PC-3 (cell line): ENCODE results near the gene SYCP1. TPM values are rescaled to one million over a fixed set of nuclear protein-coding genes. Genes with fewer than 3 reads are reported as not detected.
A peak's percentile ranks its signal among the peaks of the same experiment; 100 is the strongest.

ENCODE experiments used
- ATAC-seq: fragments of 200-7000 bp; cut with Tn5 transposase; 2 replicates; pipeline ENCODE4 v1.9.1; 2020; ENCODE audit warnings: mild to moderate bottlenecking, moderate library complexity
- BruUV-seq: library from RNA; stranded (reverse); fragments of 400-500 nt; replicated peaks from 2 replicates; lab custom pipeline; 2021; lab: Mats Ljungman, UMichigan
- CTCF ChIA-PET: fragments of 300-600 bp; sonication (Branson Sonifier 250); formaldehyde crosslinking; loops from one replicate; lab custom pipeline; 2022; ENCODE audit warnings: antibody characterized with exemption; lab: Charles Lee
- POLR2A ChIA-PET: fragments of 300-600 bp; sonication (Branson Sonifier 250); formaldehyde crosslinking; loops from one replicate; lab custom pipeline; 2022; ENCODE audit warnings: antibody characterized with exemption; ENCODE audit not compliant: unreplicated experiment; lab: Charles Lee
- DNase-seq: peaks from one replicate; pipeline ENCODE4 v3.0.0-alpha.2; 2015
- H2AFZ ChIP-seq: fragments of 300-600 bp; sonication (generic); 2 replicates; pipeline ENCODE4 v1.6.0; 2016; ENCODE audit warnings: antibody characterized with exemption, low read length
- H3F3A ChIP-seq: fragments of 300-600 bp; sonication (generic); one replicate; pipeline ENCODE4 v1.6.0; 2017; ENCODE audit warnings: antibody characterized with exemption, low read length, control low read depth, mild to moderate bottlenecking; ENCODE audit not compliant: unreplicated experiment
- H3K27ac ChIP-seq: fragments of 300-600 bp; sonication (generic); 2 replicates; pipeline ENCODE4 v1.5.1; 2016; ENCODE audit warnings: mild to moderate bottlenecking, low read length
- H3K27me3 ChIP-seq: fragments of 300-600 bp; sonication (generic); 2 replicates; pipeline ENCODE4 v1.6.1; 2016; ENCODE audit warnings: low read length, mixed read lengths
- H3K36me3 ChIP-seq: fragments of 300-600 bp; sonication (generic); 2 replicates; pipeline ENCODE4 v1.6.1; 2016; ENCODE audit warnings: low read depth, mixed run types, low read length, mixed read lengths
- H3K4me1 ChIP-seq: fragments of 300-600 bp; sonication (generic); 2 replicates; pipeline ENCODE4 v1.5.1; 2016; ENCODE audit warnings: low read length; ENCODE audit not compliant: insufficient read depth
- H3K4me2 ChIP-seq: fragments of 300-600 bp; sonication (generic); 2 replicates; pipeline ENCODE4 v1.6.0; 2016; ENCODE audit warnings: low read length
- H3K4me3 ChIP-seq: fragments of 300-600 bp; sonication (generic); 2 replicates; pipeline ENCODE4 v1.5.1; 2016; ENCODE audit warnings: mild to moderate bottlenecking, low read length, mixed read lengths
- H3K79me2 ChIP-seq: fragments of 300-600 bp; sonication (generic); 2 replicates; pipeline ENCODE4 v1.6.1; 2017; ENCODE audit warnings: low read length, mixed read lengths
- H3K9ac ChIP-seq: fragments of 300-600 bp; sonication (generic); 2 replicates; pipeline ENCODE4 v1.6.0; 2016; ENCODE audit warnings: mild to moderate bottlenecking, low read length
- H3K9me2 ChIP-seq: fragments of 300-600 bp; sonication (generic); replicated peaks from 2 replicates; pipeline ENCODE4 v1.6.1; 2016; ENCODE audit warnings: mixed run types, low read length, mixed read lengths
- H3K9me3 ChIP-seq: fragments of 300-600 bp; sonication (generic); 2 replicates; pipeline ENCODE4 v1.6.1; 2016; ENCODE audit warnings: low read length, mixed read lengths
- H4K20me1 ChIP-seq: fragments of 300-600 bp; sonication (generic); 2 replicates; pipeline ENCODE4 v1.6.1; 2016; ENCODE audit warnings: low read length, mixed read lengths
- EZH2 ChIP-seq: fragments of 300-600 bp; sonication (generic); IDR thresholded peaks from one replicate; pipeline ENCODE4 v1.6.1; 2017; ENCODE audit warnings: antibody characterized with exemption, mild to moderate bottlenecking, low read length; ENCODE audit not compliant: unreplicated experiment
- EZH2phosphoT487 ChIP-seq: fragments of 300-600 bp; sonication (generic); IDR thresholded peaks from 2 replicates; pipeline ENCODE4 v1.6.1; 2018; ENCODE audit warnings: mild to moderate bottlenecking, antibody characterized with exemption, low read length, borderline replicate concordance
- intact Hi-C: fragments of 100-400 bp; cut with micrococcal nuclease; formaldehyde crosslinking; loops from 2 replicates; pipeline ENCODE4 v1.9.0; 2023
- total RNA-seq: library from RNA; depleted of rRNA; stranded (reverse); fragments of >200 nt; gene quantifications from 2 replicates; pipeline ENCODE4 v1.2.3, GENCODE V29; 2014
- TF ChIP-seq, protein P1 (sequence below): fragments of 300-600 bp; sonication (generic); conservative IDR thresholded peaks from 2 replicates; pipeline ENCODE4 v1.5.1; 2017; ENCODE audit warnings: antibody characterized with exemption, low read depth, mild to moderate bottlenecking, low read length

The SYCP1 gene
- total RNA-seq, 1 experiment from 2014 or later, result not detected

- H3F3A ChIP-seq, result no peaks in the 10 kb centered on the region
- CTCF ChIA-PET, result no interaction called here
- no TSS peak for BruUV-seq
- H3K36me3 ChIP-seq, result no peaks in the 10 kb centered on the region
- ATAC-seq (no peak), DNase-seq (peak; percentile 12)
- H3K4me1 ChIP-seq, result no peaks in the 10 kb centered on the region
- no peak overlapping the region for H3K27ac ChIP-seq
- H4K20me1 ChIP-seq, result no peaks in the 10 kb centered on the region
- intact Hi-C loops, result no loop called here
- no peaks in the 10 kb centered on the region for H3K9me2 ChIP-seq
- H3K79me2 ChIP-seq, result no peaks in the 10 kb centered on the region
- no peak overlapping the region for H2AFZ ChIP-seq
- H3K9me3 ChIP-seq, result no peaks in the 10 kb centered on the region
- POLR2A ChIA-PET, result no interaction called here
- no peak overlapping the region for H3K4me3 ChIP-seq
- H3K4me2 ChIP-seq, result no peak overlapping the region
- peaks cover 53% of the 10 kb centered on the region for H3K27me3 ChIP-seq
- TF ChIP-seq, protein P1, sequence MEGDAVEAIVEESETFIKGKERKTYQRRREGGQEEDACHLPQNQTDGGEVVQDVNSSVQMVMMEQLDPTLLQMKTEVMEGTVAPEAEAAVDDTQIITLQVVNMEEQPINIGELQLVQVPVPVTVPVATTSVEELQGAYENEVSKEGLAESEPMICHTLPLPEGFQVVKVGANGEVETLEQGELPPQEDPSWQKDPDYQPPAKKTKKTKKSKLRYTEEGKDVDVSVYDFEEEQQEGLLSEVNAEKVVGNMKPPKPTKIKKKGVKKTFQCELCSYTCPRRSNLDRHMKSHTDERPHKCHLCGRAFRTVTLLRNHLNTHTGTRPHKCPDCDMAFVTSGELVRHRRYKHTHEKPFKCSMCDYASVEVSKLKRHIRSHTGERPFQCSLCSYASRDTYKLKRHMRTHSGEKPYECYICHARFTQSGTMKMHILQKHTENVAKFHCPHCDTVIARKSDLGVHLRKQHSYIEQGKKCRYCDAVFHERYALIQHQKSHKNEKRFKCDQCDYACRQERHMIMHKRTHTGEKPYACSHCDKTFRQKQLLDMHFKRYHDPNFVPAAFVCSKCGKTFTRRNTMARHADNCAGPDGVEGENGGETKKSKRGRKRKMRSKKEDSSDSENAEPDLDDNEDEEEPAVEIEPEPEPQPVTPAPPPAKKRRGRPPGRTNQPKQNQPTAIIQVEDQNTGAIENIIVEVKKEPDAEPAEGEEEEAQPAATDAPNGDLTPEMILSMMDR, result peak; percentile 41
- TF ChIP-seq EZH2phosphoT487, result no peak
- no peak overlapping the region for H3K9ac ChIP-seq
Measured at GRCh38 chr1:114956570-114956969, 101.9 kb downstream of the SYCP1 start.

DNA sequence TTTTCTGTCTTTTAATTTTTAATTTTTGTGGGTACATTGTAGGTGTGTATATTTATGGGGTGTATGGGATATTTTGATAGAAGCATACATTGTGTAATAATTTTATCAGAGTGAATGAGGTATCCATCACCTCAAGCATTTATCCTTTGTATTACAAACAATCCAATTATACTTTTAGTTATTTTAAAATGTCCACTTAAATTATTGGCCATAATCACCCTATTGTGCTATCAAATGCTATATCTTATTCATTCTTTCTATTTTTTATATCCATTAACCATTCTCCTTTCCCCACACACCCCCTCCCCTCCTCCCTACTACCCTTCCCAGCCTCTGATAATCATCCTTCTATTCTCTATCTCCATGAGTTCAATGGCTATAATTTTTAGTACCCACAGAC, 104.8 kb downstream of the SYCP1 start:
- BruUV-seq, result no TSS peak
- POLR2A ChIA-PET, result no interaction called here
- no peak for ATAC-seq
- H3K9me2 ChIP-seq, result no peaks in the 10 kb centered on the region
- TF ChIP-seq, protein P1, result no peak
- TF ChIP-seq EZH2 (no peak), EZH2phosphoT487 (no peak)
- no peaks in the 10 kb centered on the region for H3F3A ChIP-seq
- H3K4me3 ChIP-seq, result no peak overlapping the region
- intact Hi-C loops, result no loop called here
- H3K79me2 ChIP-seq, result no peaks in the 10 kb centered on the region
- H2AFZ ChIP-seq, result no peak overlapping the region
- CTCF ChIA-PET, result no interaction called here
- H3K9ac ChIP-seq, result no peak overlapping the region
- no peaks in the 10 kb centered on the region for H3K4me1 ChIP-seq
- H4K20me1 ChIP-seq, result no peaks in the 10 kb centered on the region
- no peak overlapping the region for H3K27ac ChIP-seq
- DNase-seq, result no peak
- H3K27me3 ChIP-seq, result peaks cover 50% of the 10 kb centered on the region
- no peaks in the 10 kb centered on the region for H3K9me3 ChIP-seq
- no peaks in the 10 kb centered on the region for H3K36me3 ChIP-seq
- H3K4me2 ChIP-seq, result no peak overlapping the region

- H3K9ac ChIP-seq, result no peak overlapping the region
- TF ChIP-seq EZH2phosphoT487 (no peak), EZH2 (no peak)
- TF ChIP-seq, protein P1, result no peak
- H3K27me3 ChIP-seq, result no peaks in the 10 kb centered on the region
- H3K4me2 ChIP-seq, result no peak overlapping the region
- no peak overlapping the region for H3K27ac ChIP-seq
- H3K9me3 ChIP-seq, result no peaks in the 10 kb centered on the region
- intact Hi-C loops, result loop anchor here (10.0 kb wide), 2 partner anchors 488 to 618 kb away; no protein-coding TSS in a partner anchor
- H3K4me1 ChIP-seq, result no peaks in the 10 kb centered on the region
- no peak for DNase-seq
- no peaks in the 10 kb centered on the region for H4K20me1 ChIP-seq
- H3K4me3 ChIP-seq, result no peak overlapping the region
- ChIA-PET POLR2A (no interaction called here), CTCF (no interaction called here)
- no peaks in the 10 kb centered on the region for H3K36me3 ChIP-seq
- H2AFZ ChIP-seq, result no peak overlapping the region
- BruUV-seq, result no TSS peak
- no peaks in the 10 kb centered on the region for H3K79me2 ChIP-seq
- H3F3A ChIP-seq, result no peaks in the 10 kb centered on the region
- H3K9me2 ChIP-seq, result no peaks in the 10 kb centered on the region
- ATAC-seq, result no peak
Measured at GRCh38 chr1:114976891-114977290, 122.2 kb downstream of the SYCP1 start.
